ENCODE results near the gene RIC1. TPM values are rescaled to one million over a fixed set of nuclear protein-coding genes. Genes with fewer than 3 reads are reported as not detected.

Gene RIC1
- total and polyA plus RNA-seq, 9 of the 15 experiments (the other 6 are each of a cell fraction or from before 2014, with no cell fraction given) = 3.2 to 25.8 (median 15.0) TPM

DNA sequence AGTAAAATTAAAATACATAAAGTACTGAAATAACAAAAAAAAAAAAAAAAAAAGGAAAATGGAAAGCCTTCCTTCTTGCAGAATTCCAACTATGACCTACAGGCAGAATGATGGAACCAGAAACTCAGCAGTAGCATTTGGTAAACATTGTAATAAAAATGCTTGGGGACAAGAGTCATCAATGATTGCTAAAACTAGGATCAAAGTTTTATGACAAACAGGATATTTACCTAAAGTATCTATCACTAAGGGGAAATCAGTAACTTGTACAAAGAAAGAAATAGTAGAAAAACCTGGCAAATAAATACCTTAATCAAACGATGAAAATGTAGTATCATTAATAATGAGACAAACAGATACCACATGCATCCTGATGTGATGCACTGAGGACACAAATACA lies 186.6 kb downstream of the RIC1 start (continued):
- TF ChIP-seq, protein P1, sequence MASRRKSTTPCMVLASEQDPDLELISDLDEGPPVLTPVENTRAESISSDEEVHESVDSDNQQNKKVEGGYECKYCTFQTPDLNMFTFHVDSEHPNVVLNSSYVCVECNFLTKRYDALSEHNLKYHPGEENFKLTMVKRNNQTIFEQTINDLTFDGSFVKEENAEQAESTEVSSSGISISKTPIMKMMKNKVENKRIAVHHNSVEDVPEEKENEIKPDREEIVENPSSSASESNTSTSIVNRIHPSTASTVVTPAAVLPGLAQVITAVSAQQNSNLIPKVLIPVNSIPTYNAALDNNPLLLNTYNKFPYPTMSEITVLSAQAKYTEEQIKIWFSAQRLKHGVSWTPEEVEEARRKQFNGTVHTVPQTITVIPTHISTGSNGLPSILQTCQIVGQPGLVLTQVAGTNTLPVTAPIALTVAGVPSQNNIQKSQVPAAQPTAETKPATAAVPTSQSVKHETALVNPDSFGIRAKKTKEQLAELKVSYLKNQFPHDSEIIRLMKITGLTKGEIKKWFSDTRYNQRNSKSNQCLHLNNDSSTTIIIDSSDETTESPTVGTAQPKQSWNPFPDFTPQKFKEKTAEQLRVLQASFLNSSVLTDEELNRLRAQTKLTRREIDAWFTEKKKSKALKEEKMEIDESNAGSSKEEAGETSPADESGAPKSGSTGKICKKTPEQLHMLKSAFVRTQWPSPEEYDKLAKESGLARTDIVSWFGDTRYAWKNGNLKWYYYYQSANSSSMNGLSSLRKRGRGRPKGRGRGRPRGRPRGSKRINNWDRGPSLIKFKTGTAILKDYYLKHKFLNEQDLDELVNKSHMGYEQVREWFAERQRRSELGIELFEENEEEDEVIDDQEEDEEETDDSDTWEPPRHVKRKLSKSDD (conservative IDR thresholded peaks at IDR 0.05; ENCODE audit: low read length) = no peak
- TF ChIP-seq ETS2 (tag; IDR thresholded peaks at IDR 0.05; ENCODE audit: borderline replicate concordance, poor library complexity, severe bottlenecking) = no peak

DNA sequence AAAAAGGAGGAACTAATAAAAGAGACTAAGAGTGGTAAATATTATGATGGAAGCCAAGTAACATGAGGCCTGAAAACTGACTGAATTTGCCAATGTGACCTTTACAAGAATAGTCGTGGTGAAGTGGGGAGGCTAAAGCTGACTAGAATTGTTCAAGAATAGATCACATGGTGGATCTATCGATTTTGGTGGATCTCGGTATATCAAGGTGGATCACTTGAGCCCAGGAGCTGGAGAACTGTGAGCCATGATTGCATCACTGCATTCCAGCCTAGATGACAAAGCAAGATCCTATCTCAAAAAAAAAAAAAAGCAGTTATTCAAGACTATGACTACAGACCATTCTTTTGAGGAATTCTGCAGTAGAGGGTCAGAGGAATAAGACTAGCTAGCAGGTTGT lies 189.0 kb downstream of the RIC1 start:
- DNase-seq (ENCODE audit: extremely low read depth in 1 of 4, low spot score in 3 of 4) = no peak
- Histone ChIP-seq H3K27me3 (ENCODE audit: control insufficient read depth in 2 of 2, insufficient read depth in 2 of 2, low read length in 2 of 2) (no peaks in the 10 kb centered on the region), H2AFZ (ENCODE audit: low read depth, low read length) (no peak overlapping the region), H3K79me2 (ENCODE audit: control insufficient read depth, insufficient read depth, low read length) (no peaks in the 10 kb centered on the region; the same call in 2 of the 3 replicates), H3K4me1 (replicated peaks in 1 of 2; ENCODE audit: control insufficient read depth in 2 of 2, insufficient read depth in 2 of 2, low read length in 2 of 2) (peaks cover 3 to 7% of the 10 kb centered on the region in 2 experiments; a peak in 3 of 5 replicates), H3K27ac (ENCODE audit: extremely low read depth, low read depth, low read length) (no peak overlapping the region), H3K9me1 (ENCODE audit: control insufficient read depth, insufficient read depth, low read length) (no peaks in the 10 kb centered on the region), H3K9me3 (replicated peaks; ENCODE audit: control insufficient read depth, insufficient read depth, low read depth, low read length) (no peaks in the 10 kb centered on the region), H3K9ac (ENCODE audit: insufficient read depth in 1 of 2, low read depth in 2 of 2, low read length in 2 of 2) (no peak overlapping the region), H4K20me1 (replicated peaks; ENCODE audit: control insufficient read depth, insufficient read depth, low read length) (no peaks in the 10 kb centered on the region), H3K4me3 (no peak overlapping the region), H3K4me2 (ENCODE audit: insufficient read depth, low read length) (no peak overlapping the region), H3K36me3 (ENCODE audit: control insufficient read depth, insufficient read depth, low read length) (peaks cover 45% of the 10 kb centered on the region)
- BruUV-seq (replicated peaks) = no TSS peak
- FAIRE-seq = no peak
- peak; percentile 46; the same call in 1 of the 3 replicates for ATAC-seq
- intact Hi-C loops (cut with micrococcal nuclease) = no loop called here
- WGBS (ENCODE audit: insufficient coverage, low coverage, missing lambda C conversion rate) = 51% methylated on average over 3 of the region's 3 CpGs
- CTCF ChIA-PET (ENCODE audit: low intra/inter-chr PET ratio) = no interaction called here
- POLR2A ChIA-PET = interaction anchor here (0.6 kb wide), 3 partner anchors 9 to 1551 kb away, joined by 3 to 4 read pairs (median 3); no protein-coding TSS in a partner anchor
- in situ Hi-C loops (cut with MboI) = no loop called here
- TF ChIP-seq ZFX (CRISPR knock-in tag; IDR thresholded peaks at IDR 0.05) (no peak), EZH2 (IDR thresholded peaks at IDR 0.05; ENCODE audit: borderline replicate concordance, low read depth, low read length) (no peak), HLTF (IDR thresholded peaks at IDR 0.05) (no peak), E2F3 (CRISPR knock-in tag; IDR thresholded peaks at IDR 0.05) (no peak), NCOA6 (IDR thresholded peaks at IDR 0.05) (no peak)
- TF ChIP-seq, protein P2, sequence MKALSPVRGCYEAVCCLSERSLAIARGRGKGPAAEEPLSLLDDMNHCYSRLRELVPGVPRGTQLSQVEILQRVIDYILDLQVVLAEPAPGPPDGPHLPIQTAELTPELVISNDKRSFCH (CRISPR knock-in tag; IDR thresholded peaks at IDR 0.05) = no peak
- TF ChIP-seq, protein P2 (tag; IDR thresholded peaks at IDR 0.05) = no peak
